HG03520 (cell line): Measurements from ENCODE around the gene SUFU.
"Not testable (repeated sequence)": the region's sequence is repeated elsewhere in the genome, so short reads cannot be mapped to it uniquely, and the experiment has no call there.

Experiments
- ATAC-seq: cut with Tn5 transposase; IDR thresholded peaks from one replicate; pipeline ENCODE4 v1.9.1; 2021; ENCODE audit warnings: mild to moderate bottlenecking, moderate library complexity; ENCODE audit not compliant: unreplicated experiment

SUFU gene

GRCh38 chr10:102665904-102666509 lies 162.2 kb downstream of the SUFU start:
- no peak for ATAC-seq

DNA sequence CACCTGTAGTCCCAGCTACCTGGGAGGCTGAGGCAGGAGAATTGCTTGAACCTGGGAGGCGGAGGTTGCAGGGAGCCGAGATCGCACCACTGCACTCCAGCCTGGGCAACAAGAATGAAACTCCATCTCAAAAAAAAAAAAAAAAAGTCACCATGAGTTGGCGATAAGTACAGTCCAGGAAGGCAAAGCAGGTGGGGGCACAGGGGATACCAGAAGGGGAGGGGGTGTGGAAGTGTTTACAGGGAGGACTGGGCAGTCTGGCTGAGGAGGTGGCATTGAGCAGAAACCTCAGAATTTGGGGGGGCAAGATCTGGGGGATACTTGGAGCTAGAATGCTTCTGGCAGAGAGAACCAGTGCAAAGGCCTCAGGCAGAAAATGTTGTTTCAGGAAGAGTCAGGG lies 163.6 kb downstream of the SUFU start:
- not testable (repeated sequence) for ATAC-seq

DNA sequence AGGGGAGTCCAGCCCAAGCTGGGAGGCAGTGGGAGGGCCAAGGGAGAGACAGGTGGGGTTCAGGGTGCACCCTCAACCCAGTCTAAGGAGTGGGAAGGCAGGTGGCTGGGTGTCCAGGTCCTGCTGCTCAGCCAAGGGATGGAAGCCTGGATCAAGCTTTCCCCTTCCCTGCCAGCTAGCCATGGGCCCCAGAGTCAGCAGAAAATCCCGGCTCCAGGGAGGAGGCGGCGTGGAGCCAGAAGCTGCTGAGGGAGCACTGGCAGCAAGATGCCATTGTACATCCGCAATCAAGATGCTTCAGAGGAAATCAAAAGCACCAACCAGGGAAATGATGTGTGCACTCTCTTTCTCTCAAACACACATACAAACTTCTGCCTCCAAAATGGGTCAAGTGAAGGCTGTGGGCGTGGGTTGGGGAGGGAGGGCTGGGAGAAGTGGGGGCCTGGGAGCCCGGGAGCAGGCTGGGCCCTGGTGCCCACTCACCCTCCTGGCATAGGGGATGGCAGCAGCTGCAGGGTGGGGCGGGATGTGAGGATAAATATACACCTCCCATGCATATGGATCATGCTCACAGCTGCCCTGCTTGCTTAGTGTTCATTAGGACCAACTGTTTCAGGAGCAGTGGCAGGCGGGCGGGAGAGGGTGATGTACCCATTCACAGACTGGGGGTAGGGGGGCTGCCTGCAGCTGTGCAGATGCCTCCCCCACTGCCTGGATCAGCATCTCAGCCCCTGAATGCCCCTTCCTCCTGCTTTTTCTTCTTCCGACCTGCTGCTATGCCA lies 164.7 kb downstream of the SUFU start:
- no peak for ATAC-seq

- no peak for ATAC-seq
These were observed 165.7 kb downstream of the SUFU start for GRCh38 chr10:102669206-102670064.

- no peak for ATAC-seq
These were observed 166.4 kb downstream of the SUFU start for GRCh38 chr10:102670065-102670670.

GRCh38 chr10:102670871-102671434 lies 167.2 kb downstream of the SUFU start:
- no peak for ATAC-seq

- ATAC-seq = no peak
These were observed 169.6 kb downstream of the SUFU start for GRCh38 chr10:102673236-102673818.

- no peak for ATAC-seq
These were observed 170.2 kb downstream of the SUFU start for GRCh38 chr10:102673819-102674511.

DNA sequence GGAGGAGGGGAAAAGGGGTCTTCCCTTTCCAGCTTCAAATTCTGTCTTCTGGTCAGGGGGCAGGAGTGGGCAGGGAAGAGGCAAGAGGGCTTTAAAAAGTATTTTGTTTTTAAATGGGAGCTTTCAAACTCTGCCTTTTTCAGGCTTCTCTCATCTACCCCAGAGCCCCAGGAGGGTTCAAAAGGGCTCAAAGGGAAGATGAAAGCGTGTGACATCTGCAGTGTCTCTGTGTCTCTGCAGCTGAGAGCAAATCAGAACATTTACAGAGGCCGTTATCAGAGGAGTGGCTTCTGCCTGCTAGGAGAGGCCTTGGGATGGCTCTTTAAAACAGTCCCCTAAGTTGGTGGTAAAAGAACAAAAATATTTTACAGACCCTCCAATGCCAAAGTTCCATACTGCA lies 170.8 kb downstream of the SUFU start:
- ATAC-seq = no peak

- ATAC-seq = no peak
These were observed 171.4 kb downstream of the SUFU start for GRCh38 chr10:102675011-102675665.

DNA sequence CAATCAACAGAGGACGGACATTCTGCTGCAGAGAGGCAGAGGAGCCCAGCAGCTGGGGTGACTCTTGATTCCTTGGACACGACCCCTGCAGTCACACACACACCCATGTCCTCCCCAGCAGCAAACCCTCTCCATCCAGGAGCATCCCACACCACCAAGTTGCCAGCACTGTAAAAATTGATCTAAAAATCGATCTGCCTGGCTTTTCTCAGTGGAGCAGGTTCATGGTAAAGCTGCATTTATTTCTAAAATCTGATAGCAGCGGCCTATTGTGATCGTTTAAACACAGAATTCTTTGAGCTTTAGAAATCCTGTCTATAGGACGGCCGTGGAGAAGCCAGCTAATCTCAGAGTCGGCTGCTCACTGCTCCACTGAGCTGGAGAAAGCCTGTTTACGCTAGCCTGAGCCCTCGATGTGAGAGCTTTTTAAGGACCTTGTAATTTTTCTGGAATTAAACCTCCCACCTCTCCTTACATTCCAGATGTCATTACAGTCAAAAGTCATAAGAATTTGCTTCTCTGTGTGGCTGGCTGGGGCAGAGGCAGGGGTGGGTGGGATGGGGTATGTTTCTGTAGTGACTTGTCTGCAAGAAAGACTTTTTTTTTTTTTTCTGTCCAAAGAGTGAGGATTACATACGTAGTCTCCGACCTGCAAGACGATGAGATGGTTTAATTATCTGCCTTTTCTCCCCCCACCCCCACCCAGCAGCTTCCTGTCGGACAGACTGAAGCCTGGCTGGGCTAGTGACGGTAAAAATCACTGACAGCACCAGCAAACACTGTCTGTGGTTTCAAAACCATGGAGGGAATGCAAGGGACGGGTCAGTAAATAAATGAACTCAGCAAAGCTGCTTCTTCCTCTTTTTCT lies 172.1 kb downstream of the SUFU start:
- ATAC-seq = no peak

DNA sequence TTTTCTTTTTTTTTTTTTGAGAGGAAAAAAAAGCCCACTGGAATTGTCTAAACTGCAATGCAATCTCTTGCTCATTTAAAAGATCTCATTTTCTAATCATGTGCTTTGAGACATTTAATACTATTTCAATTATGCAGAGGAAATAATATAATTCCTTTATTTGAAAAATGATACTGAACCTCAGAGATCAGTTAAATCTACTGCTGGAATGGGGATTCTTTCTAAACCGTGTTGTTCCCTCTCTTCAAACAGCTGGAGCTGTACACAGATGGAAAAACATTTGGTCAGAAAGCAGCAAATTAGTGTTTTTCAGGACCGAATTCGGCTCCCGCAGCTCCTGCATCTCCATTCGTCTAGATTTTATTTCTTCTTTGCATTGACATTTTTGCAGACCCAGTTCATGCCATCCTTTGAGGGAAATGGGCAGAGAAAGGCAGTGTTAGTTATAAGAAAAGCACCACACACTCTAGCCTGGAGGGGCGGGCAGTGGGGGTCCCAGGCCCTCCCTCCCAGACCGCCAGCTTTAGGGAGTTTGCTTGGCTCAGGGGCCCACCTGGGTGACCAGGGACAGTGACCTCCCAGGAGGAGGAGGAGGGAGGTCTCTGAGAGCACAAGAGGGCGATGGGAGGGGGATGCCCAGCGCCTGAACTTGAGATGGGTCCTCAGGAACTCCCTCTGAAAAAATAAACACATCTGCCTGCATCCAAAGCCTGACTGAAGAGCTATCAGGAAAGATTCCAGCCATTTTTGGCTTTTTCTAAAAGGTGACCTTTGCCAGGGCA lies 173.0 kb downstream of the SUFU start:
- ATAC-seq = no peak

DNA sequence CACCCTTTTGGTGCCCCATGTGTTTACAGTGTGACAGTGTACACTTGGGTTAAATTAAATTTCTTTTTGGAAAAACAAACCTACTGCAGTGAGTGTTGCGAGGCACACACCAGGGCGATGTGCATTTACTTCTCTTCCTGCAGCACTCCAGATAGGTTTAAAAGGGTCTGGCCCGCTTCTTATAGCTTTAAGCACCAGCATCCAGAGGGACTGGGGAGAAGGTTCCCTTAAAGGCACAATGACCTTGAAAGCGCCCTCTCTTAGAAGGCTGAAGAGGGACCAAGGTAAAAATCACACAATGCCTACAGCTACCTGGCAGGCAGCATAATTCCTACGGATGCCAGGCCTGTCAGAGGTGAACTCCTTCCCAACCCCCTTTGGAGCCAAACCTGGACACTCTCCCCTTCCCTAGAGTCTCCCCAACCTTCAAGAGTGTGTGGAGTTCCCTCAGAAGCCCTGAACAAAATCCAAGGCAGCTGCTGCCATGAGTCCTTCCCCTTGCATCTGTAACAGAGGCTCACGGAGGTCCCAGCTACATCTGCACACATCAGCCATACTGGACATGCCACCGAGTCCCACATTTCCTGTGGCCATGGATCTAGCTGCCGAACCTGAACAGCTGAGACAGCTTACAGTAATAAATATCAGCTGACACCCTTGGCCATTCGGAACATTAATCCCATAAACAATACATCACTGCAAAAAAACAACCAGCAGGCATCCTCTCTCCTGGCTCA lies 173.7 kb downstream of the SUFU start:
- no peak for ATAC-seq

GRCh38 chr10:102678068-102678400 lies 174.3 kb downstream of the SUFU start:
- ATAC-seq = no peak

- ATAC-seq = no peak
These were observed 175.1 kb downstream of the SUFU start for GRCh38 chr10:102678842-102679289.

GRCh38 chr10:102679596-102679995 lies 175.8 kb downstream of the SUFU start:
- no peak for ATAC-seq

DNA sequence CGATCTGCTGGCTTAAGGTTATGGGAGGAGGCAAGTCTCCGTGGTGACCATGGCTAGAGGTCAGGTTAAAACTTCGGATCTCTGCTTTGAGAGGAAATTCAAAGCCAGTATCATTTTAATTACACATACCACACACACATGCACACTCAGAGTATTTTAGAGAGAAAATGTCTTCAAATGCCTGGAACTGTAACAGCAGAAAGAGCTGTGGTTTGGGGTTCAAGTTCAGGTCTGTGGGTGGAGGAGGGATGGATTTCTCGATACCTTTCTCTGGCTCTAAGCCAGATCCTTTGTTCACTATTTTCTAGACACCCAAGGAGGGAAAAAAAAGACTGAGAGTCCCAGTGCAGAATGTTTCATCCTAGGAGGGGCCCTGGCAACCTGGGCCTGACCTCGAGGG lies 177.9 kb downstream of the SUFU start:
- ATAC-seq = no peak
